Endothelial cell (in vitro differentiated cells): ENCODE measurements around the gene DNMT1. TPM values are rescaled to one million over a fixed set of nuclear protein-coding genes. Genes with fewer than 3 reads are reported as not detected.
A peak's percentile ranks its signal among the peaks of the same experiment; 100 is the strongest.

Experiments used
- DNase-seq: peaks from one replicate; pipeline ENCODE4 v3.0.0; 2021; ENCODE audit warnings: low spot score
- H3K27ac Mint-ChIP-seq: one replicate; pipeline ENCODE4 v1.8.0; 2021; ENCODE audit warnings: mixed read lengths, inconsistent platforms; ENCODE audit not compliant: unreplicated experiment
- H3K27me3 Mint-ChIP-seq: one replicate; pipeline ENCODE4 v1.8.0; 2021; ENCODE audit warnings: mild to moderate bottlenecking, moderate library complexity, mixed read lengths, inconsistent platforms; ENCODE audit not compliant: unreplicated experiment
- H3K36me3 Mint-ChIP-seq: one replicate; pipeline ENCODE4 v1.8.0; 2021; ENCODE audit warnings: mild to moderate bottlenecking, low read depth, mixed read lengths, inconsistent platforms; ENCODE audit not compliant: unreplicated experiment
- H3K4me1 Mint-ChIP-seq: one replicate; pipeline ENCODE4 v1.8.0; 2021; ENCODE audit warnings: mild to moderate bottlenecking, mixed read lengths, inconsistent platforms; ENCODE audit not compliant: unreplicated experiment
- H3K4me3 Mint-ChIP-seq: one replicate; pipeline ENCODE4 v1.8.0; 2021; ENCODE audit warnings: mild to moderate bottlenecking, mixed read lengths, inconsistent platforms; ENCODE audit not compliant: unreplicated experiment
- H3K9me3 Mint-ChIP-seq: one replicate; pipeline ENCODE4 v1.8.0; 2021; ENCODE audit warnings: mixed read lengths, inconsistent platforms; ENCODE audit not compliant: unreplicated experiment
- total RNA-seq: library from RNA; stranded (reverse); fragmentation: NEBNext Ultra II Directional; extraction: Animal tissue kit (Norgen Biotek cat#: 25700); gene quantifications from one replicate; pipeline ENCODE4 v1.2.1, GENCODE V29; 2021; ENCODE audit not compliant: unreplicated experiment
- TF ChIP-seq, protein P1 (sequence below): fragments of 200-600 bp; sonication (generic); IDR thresholded peaks from one replicate; pipeline ENCODE4 v1.5.0; 2021; ENCODE audit warnings: antibody characterized with exemption; ENCODE audit not compliant: unreplicated experiment

The DNMT1 gene
- total RNA-seq, 1 donor from 2014 or later: 119 TPM

DNA sequence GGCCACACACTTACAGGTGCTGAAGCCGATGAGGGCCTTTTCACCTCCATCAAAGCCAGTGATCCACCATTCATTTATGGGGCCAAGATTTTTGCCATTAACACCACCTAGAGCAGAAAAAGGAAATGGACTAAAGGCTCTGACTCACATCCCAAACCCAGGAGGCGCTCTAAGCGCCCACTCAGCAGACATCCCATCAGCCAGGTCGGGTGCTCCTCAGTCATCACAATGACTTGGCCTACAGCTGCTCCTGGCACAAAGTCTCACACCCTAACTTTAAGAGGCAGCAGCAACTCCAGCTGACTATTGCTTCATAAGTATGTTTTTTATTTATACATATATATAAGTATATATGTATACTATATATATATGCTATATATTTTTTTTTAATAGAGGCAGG, 38.9 kb downstream of the DNMT1 start:
- Mint-ChIP-seq H3K4me1 (no peaks in the 10 kb centered on the region), H3K36me3 (peaks cover 54% of the 10 kb centered on the region), H3K27me3 (peaks cover 7% of the 10 kb centered on the region), H3K9me3 (no peaks in the 10 kb centered on the region), H3K27ac (no peak overlapping the region), H3K4me3 (no peak overlapping the region)
- TF ChIP-seq, protein P1, sequence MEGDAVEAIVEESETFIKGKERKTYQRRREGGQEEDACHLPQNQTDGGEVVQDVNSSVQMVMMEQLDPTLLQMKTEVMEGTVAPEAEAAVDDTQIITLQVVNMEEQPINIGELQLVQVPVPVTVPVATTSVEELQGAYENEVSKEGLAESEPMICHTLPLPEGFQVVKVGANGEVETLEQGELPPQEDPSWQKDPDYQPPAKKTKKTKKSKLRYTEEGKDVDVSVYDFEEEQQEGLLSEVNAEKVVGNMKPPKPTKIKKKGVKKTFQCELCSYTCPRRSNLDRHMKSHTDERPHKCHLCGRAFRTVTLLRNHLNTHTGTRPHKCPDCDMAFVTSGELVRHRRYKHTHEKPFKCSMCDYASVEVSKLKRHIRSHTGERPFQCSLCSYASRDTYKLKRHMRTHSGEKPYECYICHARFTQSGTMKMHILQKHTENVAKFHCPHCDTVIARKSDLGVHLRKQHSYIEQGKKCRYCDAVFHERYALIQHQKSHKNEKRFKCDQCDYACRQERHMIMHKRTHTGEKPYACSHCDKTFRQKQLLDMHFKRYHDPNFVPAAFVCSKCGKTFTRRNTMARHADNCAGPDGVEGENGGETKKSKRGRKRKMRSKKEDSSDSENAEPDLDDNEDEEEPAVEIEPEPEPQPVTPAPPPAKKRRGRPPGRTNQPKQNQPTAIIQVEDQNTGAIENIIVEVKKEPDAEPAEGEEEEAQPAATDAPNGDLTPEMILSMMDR: no peak
- no peak for DNase-seq

DNA sequence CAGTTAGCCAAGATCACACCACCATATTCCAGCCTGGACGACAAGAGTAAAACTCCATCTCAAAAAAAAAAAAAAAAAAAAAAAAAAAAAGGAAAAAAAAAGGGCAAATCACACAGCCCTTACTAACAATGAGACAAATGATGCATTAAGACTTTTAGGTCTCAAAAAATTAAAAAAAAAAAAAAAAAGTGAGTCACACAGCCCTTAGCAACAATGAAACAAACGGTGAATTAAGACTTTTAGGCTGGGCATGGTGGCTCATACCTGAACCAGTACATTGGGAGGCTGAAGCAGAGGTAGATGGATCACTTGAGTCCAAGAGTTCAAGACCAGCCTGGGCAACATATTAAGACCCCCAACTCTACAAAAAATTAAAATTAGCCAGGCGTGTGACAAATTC, 42.7 kb downstream of the DNMT1 start:
- Mint-ChIP-seq H3K27me3 (peaks cover 5% of the 10 kb centered on the region), H3K27ac (no peak overlapping the region), H3K4me1 (no peaks in the 10 kb centered on the region), H3K36me3 (peaks cover 53% of the 10 kb centered on the region), H3K9me3 (no peaks in the 10 kb centered on the region), H3K4me3 (no peak overlapping the region)
- DNase-seq: no peak
- TF ChIP-seq, protein P1: no peak

DNA sequence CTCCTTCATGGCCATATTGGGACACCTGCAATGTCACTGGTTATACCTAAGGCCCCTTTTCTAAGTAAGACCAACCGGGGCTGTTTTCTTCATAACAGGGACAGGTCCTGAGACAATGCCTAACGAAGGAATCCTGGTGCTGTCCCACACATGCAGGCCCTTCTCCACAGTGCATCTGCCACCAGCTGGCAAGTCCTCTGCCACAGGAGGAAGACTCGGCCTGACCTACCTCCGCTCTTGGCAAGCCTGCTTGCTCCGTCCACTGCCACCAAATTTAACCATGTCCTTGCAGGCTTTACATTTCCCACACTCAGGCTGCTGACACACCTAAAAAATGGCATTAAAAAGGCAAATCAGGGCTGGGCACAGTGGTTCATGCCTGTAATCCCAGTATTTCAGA, 43.2 kb downstream of the DNMT1 start:
- TF ChIP-seq, protein P1: no peak
- H3K9me3 Mint-ChIP-seq: no peaks in the 10 kb centered on the region
- no peaks in the 10 kb centered on the region for H3K4me1 Mint-ChIP-seq
- DNase-seq: no peak
- H3K27me3 Mint-ChIP-seq: peaks cover 3% of the 10 kb centered on the region
- no peak overlapping the region for H3K27ac Mint-ChIP-seq
- no peak overlapping the region for H3K4me3 Mint-ChIP-seq
- H3K36me3 Mint-ChIP-seq: peaks cover 51% of the 10 kb centered on the region

DNA sequence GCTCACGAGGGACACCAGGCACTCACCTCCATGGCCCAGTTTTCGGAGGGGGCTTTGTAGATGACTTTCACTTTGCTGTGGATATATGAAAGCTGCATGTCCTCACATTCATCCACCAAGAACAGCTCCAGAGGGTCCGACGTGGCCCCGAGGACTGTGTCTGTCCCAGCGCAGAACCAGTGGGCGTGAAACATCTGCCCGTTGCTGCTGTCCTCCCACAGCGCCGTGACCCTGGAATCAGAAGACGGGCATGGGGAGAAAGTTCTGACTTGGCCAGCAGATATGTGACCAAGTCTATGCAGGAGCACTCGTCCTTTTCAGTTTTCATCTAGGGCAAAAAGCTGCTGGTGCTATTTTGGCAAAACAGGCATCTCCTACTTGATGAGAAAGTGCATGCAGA, 45.3 kb downstream of the DNMT1 start:
- Mint-ChIP-seq H3K27ac (no peak overlapping the region), H3K9me3 (no peaks in the 10 kb centered on the region), H3K4me3 (no peak overlapping the region), H3K36me3 (peaks cover 50% of the 10 kb centered on the region), H3K4me1 (no peaks in the 10 kb centered on the region), H3K27me3 (no peaks in the 10 kb centered on the region)
- TF ChIP-seq, protein P1: no peak
- DNase-seq: no peak

DNA sequence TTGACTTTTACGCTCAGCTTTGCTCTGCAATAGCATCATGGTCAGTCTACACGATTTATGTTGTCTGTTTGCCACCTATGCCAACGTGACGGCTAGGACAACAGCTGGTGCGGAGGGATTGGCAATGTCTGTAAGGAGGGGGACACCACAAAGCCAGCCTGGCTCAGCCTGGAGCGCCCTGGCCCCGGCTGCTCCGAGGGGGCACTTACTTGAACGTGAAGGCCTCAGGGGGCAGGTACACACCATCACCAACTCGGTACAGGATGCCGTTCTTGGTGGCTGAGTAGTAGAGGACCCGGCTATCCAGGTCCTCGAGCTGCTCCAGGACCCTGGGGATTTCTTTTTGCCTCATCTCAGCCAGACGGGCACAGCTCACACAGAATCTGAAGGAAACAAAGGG, 48.6 kb downstream of the DNMT1 start:
- TF ChIP-seq, protein P1: no peak
- DNase-seq: no peak
- H3K36me3 Mint-ChIP-seq: peaks cover 45% of the 10 kb centered on the region
- H3K27me3 Mint-ChIP-seq: no peaks in the 10 kb centered on the region
- peak overlapping the region; percentile 3 for H3K4me3 Mint-ChIP-seq
- H3K4me1 Mint-ChIP-seq: peaks cover 3% of the 10 kb centered on the region
- H3K9me3 Mint-ChIP-seq: no peaks in the 10 kb centered on the region
- no peak overlapping the region for H3K27ac Mint-ChIP-seq
